DMS79 (cell line): Measurements from ENCODE around the gene WLS.
"Not testable (repeated sequence)": the region's sequence is repeated elsewhere in the genome, so short reads cannot be mapped to it uniquely, and the experiment has no call there.

Experiments used
- DNase-seq: peaks from one replicate; lab custom pipeline; 2025; lab: John Stamatoyannopoulos, UW

The WLS gene

GRCh38 chr1:68164918-68165317 is 67.4 kb downstream of the WLS start:
- no peak for DNase-seq

- DNase-seq, result no peak
These were observed 69.1 kb downstream of the WLS start for GRCh38 chr1:68163220-68163619.

- DNase-seq, result no peak
These were observed 69.6 kb downstream of the WLS start for GRCh38 chr1:68162761-68163160.

- not testable (repeated sequence) for DNase-seq
These were observed 70.7 kb downstream of the WLS start for GRCh38 chr1:68161672-68162071.

- DNase-seq, result not testable (repeated sequence)
These were observed 71.4 kb downstream of the WLS start for GRCh38 chr1:68160935-68161334.

GRCh38 chr1:68160021-68160420 is 72.3 kb downstream of the WLS start:
- DNase-seq, result no peak

- no peak for DNase-seq
These were observed 73.5 kb downstream of the WLS start for GRCh38 chr1:68158837-68159236.

- no peak for DNase-seq
These were observed 74.9 kb downstream of the WLS start for GRCh38 chr1:68157416-68157815.

- DNase-seq, result no peak
These were observed 80.6 kb downstream of the WLS start for GRCh38 chr1:68151690-68152089.

- DNase-seq, result no peak
These were observed 82.4 kb downstream of the WLS start for GRCh38 chr1:68149907-68150306.

GRCh38 chr1:68149110-68149798 is 83.1 kb downstream of the WLS start:
- DNase-seq, result no peak

- DNase-seq, result no peak
These were observed 83.7 kb downstream of the WLS start for GRCh38 chr1:68148631-68149030.

GRCh38 chr1:68147534-68148171 is 84.7 kb downstream of the WLS start:
- DNase-seq, result no peak

GRCh38 chr1:68145418-68146126 is 86.8 kb downstream of the WLS start:
- no peak for DNase-seq

- no peak for DNase-seq
These were observed 87.5 kb downstream of the WLS start for GRCh38 chr1:68144856-68145255.

GRCh38 chr1:68143633-68144032 is 88.7 kb downstream of the WLS start:
- no peak for DNase-seq

- DNase-seq, result no peak
These were observed 89.9 kb downstream of the WLS start for GRCh38 chr1:68142461-68142860.

GRCh38 chr1:68142036-68142435 is 90.3 kb downstream of the WLS start:
- no peak for DNase-seq

- DNase-seq, result no peak
These were observed 91.0 kb downstream of the WLS start for GRCh38 chr1:68141071-68142021.

- DNase-seq, result no peak
These were observed 91.8 kb downstream of the WLS start for GRCh38 chr1:68140536-68140935.

GRCh38 chr1:68136187-68136586 is 96.1 kb downstream of the WLS start:
- DNase-seq, result no peak
